Upper lobe of left lung (tissue), 4 donors: ENCODE data around the gene KCNQ2.

Experiments
- POLR2A ChIP-seq, 4 donors: fragments of 450-650 bp; IDR thresholded peaks; one replicate each; pipeline ENCODE4 v1.5.1; 2016 to 2017; ENCODE audit warnings: antibody characterized with exemption in 4 of 4, mild to moderate bottlenecking in 2 of 4
- POLR2AphosphoS5 ChIP-seq, 2 donors: sonication (generic); formaldehyde crosslinking; IDR thresholded peaks; one replicate each; pipeline ENCODE4 v1.5.1; 2017; ENCODE audit warnings: antibody characterized with exemption in 2 of 2
- TF ChIP-seq, protein P1 (sequence below), 6 experiments: fragments of 450-650 bp in 4 of 6; fragments of 200-600 bp in 2 of 6; sonication (generic) in 2 of 6; IDR thresholded peaks; one replicate each; pipeline ENCODE4 v1.5.1; 2016 to 2019; ENCODE audit warnings: antibody characterized with exemption in 6 of 6

DNA sequence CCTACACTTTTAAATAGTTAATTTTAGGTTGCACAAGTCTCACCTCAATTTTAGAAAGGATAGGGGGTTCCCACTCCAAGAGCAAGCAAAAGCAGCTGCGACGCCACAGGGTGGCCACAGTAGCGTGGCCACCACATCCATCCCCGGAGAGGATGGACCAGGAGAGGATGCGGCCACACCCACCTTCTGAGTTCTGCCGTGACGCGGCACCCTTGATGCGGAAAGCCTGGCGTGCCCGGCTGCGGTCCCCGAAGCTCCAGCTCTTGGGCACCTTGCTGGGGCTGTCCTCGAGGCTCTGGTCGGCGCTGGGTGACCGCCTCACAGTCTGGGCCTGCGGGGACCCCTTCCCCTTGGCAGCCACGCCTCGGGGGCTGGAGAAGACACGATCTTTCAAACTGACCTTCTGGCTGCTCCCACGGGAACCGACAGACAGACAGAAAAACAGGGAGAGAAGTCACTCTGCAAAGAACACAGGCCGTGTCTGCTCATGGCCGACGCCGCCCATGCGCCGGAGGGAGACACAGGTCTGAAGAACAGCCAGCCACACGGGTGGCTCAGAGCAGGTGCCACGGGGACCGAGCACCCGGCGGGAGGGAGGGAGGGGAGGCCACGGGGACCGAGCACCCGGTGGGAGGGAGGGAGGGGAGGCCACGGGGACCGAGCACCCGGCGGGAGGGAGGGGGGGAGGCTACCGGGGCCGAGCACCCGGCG is 57.6 kb downstream of the KCNQ2 start:
- TF ChIP-seq, protein P1, sequence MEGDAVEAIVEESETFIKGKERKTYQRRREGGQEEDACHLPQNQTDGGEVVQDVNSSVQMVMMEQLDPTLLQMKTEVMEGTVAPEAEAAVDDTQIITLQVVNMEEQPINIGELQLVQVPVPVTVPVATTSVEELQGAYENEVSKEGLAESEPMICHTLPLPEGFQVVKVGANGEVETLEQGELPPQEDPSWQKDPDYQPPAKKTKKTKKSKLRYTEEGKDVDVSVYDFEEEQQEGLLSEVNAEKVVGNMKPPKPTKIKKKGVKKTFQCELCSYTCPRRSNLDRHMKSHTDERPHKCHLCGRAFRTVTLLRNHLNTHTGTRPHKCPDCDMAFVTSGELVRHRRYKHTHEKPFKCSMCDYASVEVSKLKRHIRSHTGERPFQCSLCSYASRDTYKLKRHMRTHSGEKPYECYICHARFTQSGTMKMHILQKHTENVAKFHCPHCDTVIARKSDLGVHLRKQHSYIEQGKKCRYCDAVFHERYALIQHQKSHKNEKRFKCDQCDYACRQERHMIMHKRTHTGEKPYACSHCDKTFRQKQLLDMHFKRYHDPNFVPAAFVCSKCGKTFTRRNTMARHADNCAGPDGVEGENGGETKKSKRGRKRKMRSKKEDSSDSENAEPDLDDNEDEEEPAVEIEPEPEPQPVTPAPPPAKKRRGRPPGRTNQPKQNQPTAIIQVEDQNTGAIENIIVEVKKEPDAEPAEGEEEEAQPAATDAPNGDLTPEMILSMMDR (IDR thresholded peaks at IDR 0.05): no peak
- TF ChIP-seq POLR2A (IDR thresholded peaks at IDR 0.05) (no peak), POLR2AphosphoS5 (IDR thresholded peaks at IDR 0.05) (no peak)
